K562 (cell line): ENCODE results near the gene ZC3H11A. TPM values are rescaled to one million over a fixed set of nuclear protein-coding genes. Genes with fewer than 3 reads are reported as not detected.

Experiments
- ATAC-seq: fragments of 200-7000 bp; cut with Tn5 transposase; 3 replicates; pipeline ENCODE4 v1.9.1; 2020; ENCODE audit warnings: moderate library complexity
- BruUV-seq: library from RNA; stranded (reverse); fragments of 400-500 nt; replicated peaks from 2 replicates; lab custom pipeline; 2021; lab: Mats Ljungman, UMichigan
- CTCF ChIA-PET: fragments of 300-600 bp; formaldehyde crosslinking; extraction: SDS; loops from one replicate; lab custom pipeline; 2021; ENCODE audit warnings: low intra/inter-chr PET ratio; lab: Yijun Ruan, JAX
- POLR2A ChIA-PET: fragments of 300-600, 350-650 bp; sonication (Branson Sonifier 250); formaldehyde crosslinking; extraction: SDS; loops from one replicate; lab custom pipeline; 2021; ENCODE audit warnings: antibody characterized with exemption, inconsistent platforms; lab: Yijun Ruan, JAX
- DNase-seq, 4 experiments: peaks; one replicate each; pipeline versions ENCODE4 v3.0.0 to v3.0.0-alpha.2; 2011 to 2018; ENCODE audit warnings: low spot score in 3 of 4, mixed read lengths in 3 of 4; ENCODE audit errors: extremely low read depth in 1 of 4
- FAIRE-seq: peaks from 2 replicates; lab custom pipeline; 2011; peaks lifted over from hg19 to GRCh38; lab: Jason Lieb, UNC
- H2AFZ ChIP-seq: 2 replicates; pipeline ENCODE4 v1.6.0; 2011; ENCODE audit warnings: low read depth, low read length, control low read depth, inconsistent platforms
- H3K27ac ChIP-seq: fragments of 200-600 bp; 3 replicates; pipeline ENCODE4 v1.8.0; 2011; ENCODE audit warnings: low read depth, mild to moderate bottlenecking, control low read depth, inconsistent platforms, low read length, moderate library complexity, mixed read lengths; ENCODE audit errors: extremely low read depth
- H3K27me3 ChIP-seq, 2 experiments: fragments of 300-600 bp in 1 of 2; 2 replicates in 1 of 2; 3 replicates in 1 of 2; pipeline versions ENCODE4 v1.6.0 to v1.8.0; 2011; ENCODE audit warnings: inconsistent platforms in 2 of 2, low read length in 2 of 2, mild to moderate bottlenecking in 1 of 2, mixed read lengths in 1 of 2, moderate library complexity in 1 of 2; ENCODE audit not compliant: control insufficient read depth in 2 of 2, insufficient read depth in 2 of 2
- H3K36me3 ChIP-seq: fragments of 300-600 bp; 3 replicates; pipeline ENCODE4 v1.8.0; 2011; ENCODE audit warnings: mild to moderate bottlenecking, low read length, inconsistent platforms; ENCODE audit not compliant: control insufficient read depth, insufficient read depth
- H3K4me1 ChIP-seq, 2 experiments: fragments of 200-600 bp in 1 of 2; replicated peaks in 1 of 2; 2 replicates in 1 of 2; 3 replicates in 1 of 2; pipeline versions ENCODE4 v1.5.1 to v1.8.0; 2011; ENCODE audit warnings: inconsistent platforms in 2 of 2, low read length in 2 of 2, mild to moderate bottlenecking in 1 of 2, mixed read lengths in 1 of 2, moderate library complexity in 1 of 2; ENCODE audit not compliant: control insufficient read depth in 2 of 2, insufficient read depth in 2 of 2
- H3K4me2 ChIP-seq: 2 replicates; pipeline ENCODE4 v1.6.1; 2011; ENCODE audit warnings: low read length, control low read depth, inconsistent platforms, mixed read lengths; ENCODE audit not compliant: insufficient read depth
- H3K4me3 ChIP-seq: fragments of 200-600 bp; sonication (generic), shearing (Covaris generic); 2 replicates; pipeline ENCODE4 v1.5.1; 2016; ENCODE audit warnings: control low read depth, inconsistent platforms
- H3K79me2 ChIP-seq: fragments of 200-600 bp; 3 replicates; pipeline ENCODE4 v1.8.0; 2011; ENCODE audit warnings: low read length, inconsistent platforms; ENCODE audit not compliant: control insufficient read depth, insufficient read depth
- H3K9ac ChIP-seq, 2 experiments: 2 replicates each; pipeline versions ENCODE4 v1.6.0 to v1.6.1; 2011; ENCODE audit warnings: low read depth in 2 of 2, low read length in 2 of 2, control low read depth in 1 of 2, inconsistent platforms in 1 of 2, mild to moderate bottlenecking in 1 of 2, mixed read lengths in 1 of 2; ENCODE audit not compliant: insufficient read depth in 1 of 2
- H3K9me1 ChIP-seq: one replicate; pipeline ENCODE4 v1.6.0; 2011; ENCODE audit warnings: inconsistent platforms, mild to moderate bottlenecking, low read length, moderate library complexity; ENCODE audit not compliant: control insufficient read depth, insufficient read depth
- H3K9me3 ChIP-seq: replicated peaks from 2 replicates; pipeline ENCODE4 v1.5.1; 2011; ENCODE audit warnings: low read depth, low read length, inconsistent platforms; ENCODE audit not compliant: control insufficient read depth, insufficient read depth
- H4K20me1 ChIP-seq: replicated peaks from 2 replicates; pipeline ENCODE4 v1.6.1; 2011; ENCODE audit warnings: low read length, inconsistent platforms, mixed read lengths; ENCODE audit not compliant: control insufficient read depth, insufficient read depth
- CSDE1 ChIP-seq, 2 experiments: fragments of 450-650 bp; IDR thresholded peaks; 2 replicates each; pipeline ENCODE4 v1.6.1; 2016; ENCODE audit warnings: mild to moderate bottlenecking in 1 of 2
- FOSL1 ChIP-seq: fragments of 200-800 bp; sonication (Bioruptor generic); conservative IDR thresholded peaks from 2 replicates; pipeline ENCODE4 v1.6.1; 2016; ENCODE audit warnings: missing genetic modification characterization, missing compliant biosample characterization
- NCOA2 ChIP-seq, 2 experiments: fragments of 450-650 bp; IDR thresholded peaks; 2 replicates each; pipeline ENCODE4 v1.6.1; 2018; ENCODE audit warnings: mild to moderate bottlenecking in 2 of 2, moderate library complexity in 1 of 2; ENCODE audit not compliant: partially characterized antibody in 2 of 2
- NR2C1 ChIP-seq, 2 experiments: fragments of 450-650 bp; IDR thresholded peaks; 2 replicates each; pipeline ENCODE4 v1.6.1; 2017; ENCODE audit warnings: mild to moderate bottlenecking in 2 of 2, antibody characterized with exemption in 1 of 2, inconsistent platforms in 1 of 2, missing compliant biosample characterization in 1 of 2, missing genetic modification characterization in 1 of 2
- TCF3 ChIP-seq: sonication (generic); formaldehyde crosslinking; IDR thresholded peaks from 2 replicates; pipeline ENCODE4 v1.4.0; 2020; ENCODE audit warnings: mild to moderate bottlenecking, missing genetic modification reagents
- ZNF316 ChIP-seq: fragments of 450-650 bp; IDR thresholded peaks from 2 replicates; pipeline ENCODE4 v1.6.1; 2016
- WGBS: fragments of 100-300 bp; shearing (Covaris generic); methylation state at CpG from one replicate; pipeline ENCODE4 v1.1.6; 2016; ENCODE audit warnings: low coverage, mixed read lengths; ENCODE audit not compliant: insufficient coverage; ENCODE audit errors: missing lambda C conversion rate; 5-methylcytosine and 5-hydroxymethylcytosine counted together
- in situ Hi-C: fragments of 300-500 bp; cut with MboI; formaldehyde crosslinking; loops from 4 replicates; pipeline ENCODE4 v1.15.0; 2018; ENCODE audit warnings: inconsistent platforms, mixed read lengths
- intact Hi-C: fragments of 100-400 bp; cut with micrococcal nuclease; formaldehyde crosslinking; loops from 2 replicates; pipeline ENCODE4 v1.14.2; 2022
- polyA plus RNA-seq, 8 experiments: library from polyadenylated mRNA; depleted of rRNA in 4 of 8; stranded (reverse) in 5 of 8; unstranded in 3 of 8; fragments of >200 nt; fragmentation: Nextera tagmentation in 2 of 8; fragmentation: Illumina TruSeq in 1 of 8; extraction: Ambion mirVana in 2 of 8; extraction: Trizol in 1 of 8; gene quantifications; 2 replicates each; pipeline versions ENCODE4 v1.2.1 to v1.2.3, GENCODE V29; 2011 to 2014; ENCODE audit warnings: inconsistent platforms in 1 of 8, missing spikeins in 1 of 8
- total RNA-seq, 7 experiments: library from RNA; depleted of rRNA in 6 of 7; stranded (reverse); fragments of >200 nt in 6 of 7; fragmentation: Illumina TruSeq in 2 of 7; extraction: Trizol in 2 of 7; gene quantifications; 2 replicates each; pipeline versions ENCODE4 v1.2.1 to v1.2.3, GENCODE V29; 2011 to 2021; ENCODE audit warnings: low replicate concordance in 1 of 7
- TF ChIP-seq, protein P1 (sequence below): fragments of 450-650 bp; IDR thresholded peaks from 2 replicates; pipeline ENCODE4 v1.6.1; 2016; ENCODE audit warnings: mild to moderate bottlenecking, moderate library complexity

The ZC3H11A gene
- total and polyA plus RNA-seq, 9 of the 15 experiments (the other 6 are each of a cell fraction or from before 2014, with no cell fraction given): 34.2 to 137 (median 102) TPM

DNA sequence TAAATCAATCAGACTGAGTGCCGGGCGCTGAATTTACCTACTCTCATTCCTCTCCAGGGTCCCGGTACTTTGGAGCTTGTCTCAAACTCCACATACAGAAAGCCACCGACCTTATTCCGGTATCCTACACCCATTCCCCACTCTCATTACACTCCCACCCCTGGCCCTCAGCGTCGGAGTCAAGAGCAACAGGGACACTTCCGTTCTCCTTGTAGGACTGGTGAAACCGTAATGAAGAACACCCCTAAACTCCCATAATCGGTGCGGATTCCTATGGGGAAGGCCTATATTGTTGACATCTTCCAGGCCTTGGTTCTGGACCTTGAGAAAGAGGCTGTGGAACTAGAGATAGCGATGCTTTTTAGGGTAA is 798 bp downstream of the ZC3H11A start (continued):
- peak; percentile 15; the same call in 1 of the 2 replicates for TF ChIP-seq TCF3

DNA sequence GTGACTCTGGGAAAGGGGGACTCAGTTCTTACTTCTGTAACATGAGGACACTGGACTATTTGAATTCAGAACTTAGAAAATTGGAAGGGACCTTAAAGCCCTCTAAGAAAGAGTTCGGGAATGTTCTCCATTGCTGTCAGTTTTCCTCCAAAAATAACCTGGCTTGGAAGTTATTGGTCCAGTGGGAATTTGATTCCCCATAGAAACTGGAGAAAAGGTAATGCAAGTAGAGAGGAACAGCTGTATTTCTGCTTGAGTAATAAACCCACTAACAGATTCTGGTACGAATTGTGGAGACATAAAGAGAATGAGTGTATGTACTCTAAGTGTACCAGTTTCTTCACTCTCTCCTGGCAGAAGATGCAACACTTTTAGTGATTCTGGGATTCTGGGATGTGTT is 1.8 kb downstream of the ZC3H11A start:
- 0 out of 4 replicates have a peak, but pooled peaks of 1 of the 2 experiments have one; percentile 36 for TF ChIP-seq CSDE1 (IDR thresholded peaks at IDR 0.05)
- peak in 1 of 2 experiments; percentile 36 for TF ChIP-seq NCOA2 (IDR thresholded peaks at IDR 0.05; ENCODE audit: partially characterized antibody in 2 of 2)
- TF ChIP-seq FOSL1 (tag): no peak
- TF ChIP-seq, protein P1, sequence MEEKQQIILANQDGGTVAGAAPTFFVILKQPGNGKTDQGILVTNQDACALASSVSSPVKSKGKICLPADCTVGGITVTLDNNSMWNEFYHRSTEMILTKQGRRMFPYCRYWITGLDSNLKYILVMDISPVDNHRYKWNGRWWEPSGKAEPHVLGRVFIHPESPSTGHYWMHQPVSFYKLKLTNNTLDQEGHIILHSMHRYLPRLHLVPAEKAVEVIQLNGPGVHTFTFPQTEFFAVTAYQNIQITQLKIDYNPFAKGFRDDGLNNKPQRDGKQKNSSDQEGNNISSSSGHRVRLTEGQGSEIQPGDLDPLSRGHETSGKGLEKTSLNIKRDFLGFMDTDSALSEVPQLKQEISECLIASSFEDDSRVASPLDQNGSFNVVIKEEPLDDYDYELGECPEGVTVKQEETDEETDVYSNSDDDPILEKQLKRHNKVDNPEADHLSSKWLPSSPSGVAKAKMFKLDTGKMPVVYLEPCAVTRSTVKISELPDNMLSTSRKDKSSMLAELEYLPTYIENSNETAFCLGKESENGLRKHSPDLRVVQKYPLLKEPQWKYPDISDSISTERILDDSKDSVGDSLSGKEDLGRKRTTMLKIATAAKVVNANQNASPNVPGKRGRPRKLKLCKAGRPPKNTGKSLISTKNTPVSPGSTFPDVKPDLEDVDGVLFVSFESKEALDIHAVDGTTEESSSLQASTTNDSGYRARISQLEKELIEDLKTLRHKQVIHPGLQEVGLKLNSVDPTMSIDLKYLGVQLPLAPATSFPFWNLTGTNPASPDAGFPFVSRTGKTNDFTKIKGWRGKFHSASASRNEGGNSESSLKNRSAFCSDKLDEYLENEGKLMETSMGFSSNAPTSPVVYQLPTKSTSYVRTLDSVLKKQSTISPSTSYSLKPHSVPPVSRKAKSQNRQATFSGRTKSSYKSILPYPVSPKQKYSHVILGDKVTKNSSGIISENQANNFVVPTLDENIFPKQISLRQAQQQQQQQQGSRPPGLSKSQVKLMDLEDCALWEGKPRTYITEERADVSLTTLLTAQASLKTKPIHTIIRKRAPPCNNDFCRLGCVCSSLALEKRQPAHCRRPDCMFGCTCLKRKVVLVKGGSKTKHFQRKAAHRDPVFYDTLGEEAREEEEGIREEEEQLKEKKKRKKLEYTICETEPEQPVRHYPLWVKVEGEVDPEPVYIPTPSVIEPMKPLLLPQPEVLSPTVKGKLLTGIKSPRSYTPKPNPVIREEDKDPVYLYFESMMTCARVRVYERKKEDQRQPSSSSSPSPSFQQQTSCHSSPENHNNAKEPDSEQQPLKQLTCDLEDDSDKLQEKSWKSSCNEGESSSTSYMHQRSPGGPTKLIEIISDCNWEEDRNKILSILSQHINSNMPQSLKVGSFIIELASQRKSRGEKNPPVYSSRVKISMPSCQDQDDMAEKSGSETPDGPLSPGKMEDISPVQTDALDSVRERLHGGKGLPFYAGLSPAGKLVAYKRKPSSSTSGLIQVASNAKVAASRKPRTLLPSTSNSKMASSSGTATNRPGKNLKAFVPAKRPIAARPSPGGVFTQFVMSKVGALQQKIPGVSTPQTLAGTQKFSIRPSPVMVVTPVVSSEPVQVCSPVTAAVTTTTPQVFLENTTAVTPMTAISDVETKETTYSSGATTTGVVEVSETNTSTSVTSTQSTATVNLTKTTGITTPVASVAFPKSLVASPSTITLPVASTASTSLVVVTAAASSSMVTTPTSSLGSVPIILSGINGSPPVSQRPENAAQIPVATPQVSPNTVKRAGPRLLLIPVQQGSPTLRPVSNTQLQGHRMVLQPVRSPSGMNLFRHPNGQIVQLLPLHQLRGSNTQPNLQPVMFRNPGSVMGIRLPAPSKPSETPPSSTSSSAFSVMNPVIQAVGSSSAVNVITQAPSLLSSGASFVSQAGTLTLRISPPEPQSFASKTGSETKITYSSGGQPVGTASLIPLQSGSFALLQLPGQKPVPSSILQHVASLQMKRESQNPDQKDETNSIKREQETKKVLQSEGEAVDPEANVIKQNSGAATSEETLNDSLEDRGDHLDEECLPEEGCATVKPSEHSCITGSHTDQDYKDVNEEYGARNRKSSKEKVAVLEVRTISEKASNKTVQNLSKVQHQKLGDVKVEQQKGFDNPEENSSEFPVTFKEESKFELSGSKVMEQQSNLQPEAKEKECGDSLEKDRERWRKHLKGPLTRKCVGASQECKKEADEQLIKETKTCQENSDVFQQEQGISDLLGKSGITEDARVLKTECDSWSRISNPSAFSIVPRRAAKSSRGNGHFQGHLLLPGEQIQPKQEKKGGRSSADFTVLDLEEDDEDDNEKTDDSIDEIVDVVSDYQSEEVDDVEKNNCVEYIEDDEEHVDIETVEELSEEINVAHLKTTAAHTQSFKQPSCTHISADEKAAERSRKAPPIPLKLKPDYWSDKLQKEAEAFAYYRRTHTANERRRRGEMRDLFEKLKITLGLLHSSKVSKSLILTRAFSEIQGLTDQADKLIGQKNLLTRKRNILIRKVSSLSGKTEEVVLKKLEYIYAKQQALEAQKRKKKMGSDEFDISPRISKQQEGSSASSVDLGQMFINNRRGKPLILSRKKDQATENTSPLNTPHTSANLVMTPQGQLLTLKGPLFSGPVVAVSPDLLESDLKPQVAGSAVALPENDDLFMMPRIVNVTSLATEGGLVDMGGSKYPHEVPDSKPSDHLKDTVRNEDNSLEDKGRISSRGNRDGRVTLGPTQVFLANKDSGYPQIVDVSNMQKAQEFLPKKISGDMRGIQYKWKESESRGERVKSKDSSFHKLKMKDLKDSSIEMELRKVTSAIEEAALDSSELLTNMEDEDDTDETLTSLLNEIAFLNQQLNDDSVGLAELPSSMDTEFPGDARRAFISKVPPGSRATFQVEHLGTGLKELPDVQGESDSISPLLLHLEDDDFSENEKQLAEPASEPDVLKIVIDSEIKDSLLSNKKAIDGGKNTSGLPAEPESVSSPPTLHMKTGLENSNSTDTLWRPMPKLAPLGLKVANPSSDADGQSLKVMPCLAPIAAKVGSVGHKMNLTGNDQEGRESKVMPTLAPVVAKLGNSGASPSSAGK: peak; percentile 20; the same call in 1 of the 2 replicates
- TF ChIP-seq NR2C1 (IDR thresholded peaks at IDR 0.05): 0 out of 2 replicates have a peak, but pooled peaks have one; percentile 14
- TF ChIP-seq NR2C1 (tag; IDR thresholded peaks at IDR 0.05): no peak
- no peak for TF ChIP-seq ZNF316
- Histone ChIP-seq H3K27me3 (no peaks in the 10 kb centered on the region), H3K9ac (peak overlapping the region in 1 of 2 experiments; percentile 94; a peak in 2 of 4 replicates), H3K9me3 (0 out of 2 replicates have a peak, but pooled peaks cover 2% of the 10 kb centered on the region), H3K9me1 (peaks cover 7% of the 10 kb centered on the region), H3K4me2 (peak overlapping the region; percentile 96), H3K4me1 (peaks cover 2 to 43% of the 10 kb centered on the region in 2 experiments), H3K36me3 (peaks cover 57% of the 10 kb centered on the region), H3K27ac (peak overlapping the region; percentile 99; the same call in 2 of the 3 replicates), H2AFZ (no peak overlapping the region), H3K4me3 (peak overlapping the region; percentile 77; the same call in 1 of the 2 replicates), H4K20me1 (peaks cover 23% of the 10 kb centered on the region), H3K79me2 (peaks cover 64% of the 10 kb centered on the region)
- intact Hi-C loops: no loop called here
- POLR2A ChIA-PET: interaction anchor here (0.7 to 2.8 kb wide), 4 partner anchors 10 to 582 kb away, joined by 3 to 17 read pairs (median 8); no protein-coding TSS in a partner anchor
- ATAC-seq (no peak), FAIRE-seq (no peak), DNase-seq (no peak)
- BruUV-seq: no TSS peak
- in situ Hi-C loops: no loop called here
- CTCF ChIA-PET: no interaction called here
- WGBS: 58% methylated on average over 2 of the region's 2 CpGs
